Activated CD4-positive, alpha-beta memory T cell treated with anti-CD3 and anti-CD28 coated beads for 36 hours (primary cell): ENCODE results near the gene POLR1F. TPM values are rescaled to one million over a fixed set of nuclear protein-coding genes. Genes with fewer than 3 reads are reported as not detected.

Experiments
- CTCF ChIA-PET: fragments of 350-600 bp; sonication (Branson Sonifier 250); formaldehyde crosslinking; loops from one replicate; lab custom pipeline; 2021; ENCODE audit warnings: antibody characterized with exemption, inconsistent platforms; lab: Charles Lee
- POLR2A ChIA-PET: fragments of 350-600 bp; sonication (Branson Sonifier 250); formaldehyde crosslinking; loops from one replicate; lab custom pipeline; 2021; ENCODE audit warnings: antibody characterized with exemption; lab: Charles Lee
- DNase-seq: peaks from one replicate; pipeline ENCODE4 v3.0.0-alpha.2; 2020
- H3K27ac Mint-ChIP-seq: one replicate; pipeline ENCODE4 v1.8.0; 2021; ENCODE audit warnings: mixed read lengths
- H3K27me3 Mint-ChIP-seq: one replicate; pipeline ENCODE4 v1.8.0; 2021; ENCODE audit warnings: mixed read lengths
- H3K36me3 Mint-ChIP-seq: one replicate; pipeline ENCODE4 v1.8.0; 2021; ENCODE audit warnings: mixed read lengths
- H3K4me1 Mint-ChIP-seq: one replicate; pipeline ENCODE4 v1.8.0; 2021; ENCODE audit warnings: low read depth, mixed read lengths
- H3K4me3 Mint-ChIP-seq: one replicate; pipeline ENCODE4 v1.8.0; 2021; ENCODE audit warnings: mild to moderate bottlenecking, mixed read lengths
- H3K9me3 Mint-ChIP-seq: one replicate; pipeline ENCODE4 v1.8.0; 2021; ENCODE audit warnings: mixed read lengths
- intact Hi-C: fragments of 100-400 bp; cut with micrococcal nuclease; formaldehyde crosslinking; loops from one replicate; pipeline ENCODE4 v1.15.1; 2023
- microRNA-seq: library from miRNA; unstranded; fragments of <30 nt; microRNA quantifications from one replicate; pipeline ENCODE4 v1.2.0, GENCODE V29; 2022; ENCODE audit warnings: borderline number of aligned reads, borderline microRNAs expressed, borderline replicate concordance
- total RNA-seq, 2 experiments: library from RNA; stranded (reverse); gene quantifications; one replicate each; pipeline ENCODE4 v1.2.3, GENCODE V29; 2021

Gene POLR1F
- total RNA-seq, 2 experiments from 2014 or later, result 20.0 to 21.9 TPM

DNA sequence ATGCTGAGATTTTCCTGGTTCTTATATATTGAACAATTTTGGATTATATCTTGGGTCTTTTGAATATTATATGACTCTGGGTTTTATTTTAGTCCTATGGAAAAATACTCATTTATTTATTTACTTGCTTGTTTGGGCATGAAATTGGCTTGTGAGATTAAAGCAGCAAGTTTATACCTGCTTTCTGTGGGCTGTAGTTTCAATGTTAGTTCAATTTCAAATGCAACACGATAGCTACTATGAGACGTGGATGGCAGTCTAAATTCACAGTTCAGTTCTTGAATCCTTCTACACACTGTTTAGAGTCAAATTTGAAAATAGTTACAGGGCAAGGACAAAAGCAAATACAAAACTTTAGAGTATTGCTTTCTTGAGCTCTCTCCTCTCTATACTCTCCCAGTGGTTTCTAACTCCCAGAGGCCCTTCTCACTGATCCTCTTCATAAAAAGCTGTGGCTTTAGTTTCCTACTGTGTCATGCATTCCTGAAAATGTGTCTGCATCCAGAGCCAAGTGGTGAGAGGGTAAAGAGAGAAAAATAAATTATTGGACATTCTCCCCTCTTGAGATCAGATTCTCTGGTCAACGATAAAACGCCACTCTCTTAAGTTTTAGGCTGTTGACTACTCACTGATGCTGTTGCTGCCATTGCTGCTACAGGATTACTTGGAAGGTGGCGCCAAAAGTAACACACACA, 34.4 kb downstream of the POLR1F start:
- intact Hi-C loops, result no loop called here
- Mint-ChIP-seq H3K27me3 (no peaks in the 10 kb centered on the region), H3K9me3 (no peaks in the 10 kb centered on the region), H3K36me3 (no peaks in the 10 kb centered on the region), H3K4me3 (no peak overlapping the region), H3K4me1 (peaks cover 5% of the 10 kb centered on the region), H3K27ac (no peak overlapping the region)
- ChIA-PET POLR2A (no interaction called here), CTCF (interaction anchor here (0.6 to 1.4 kb wide), 2 partner anchors 10 to 15 kb away, joined by 3 to 6 read pairs; no protein-coding TSS in a partner anchor)
- no peak for DNase-seq

DNA sequence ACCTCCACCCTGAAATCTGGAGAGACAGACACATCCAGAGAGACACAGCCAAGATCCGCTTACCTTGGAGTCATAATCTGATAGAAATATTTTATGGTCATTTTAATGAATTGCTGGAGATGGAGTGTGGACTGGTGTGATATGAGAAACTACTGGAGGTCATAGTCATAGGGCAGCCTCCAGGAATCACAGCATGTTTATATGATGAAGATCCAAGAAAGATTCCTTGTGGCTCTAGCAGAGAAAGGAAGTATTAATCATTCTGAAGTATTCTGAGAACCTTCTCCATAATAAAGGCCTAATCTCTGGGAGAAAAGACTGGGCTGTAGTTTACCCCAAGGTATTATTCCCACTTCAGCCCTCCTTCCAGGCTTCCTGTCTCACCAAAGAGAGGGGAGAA, 38.0 kb downstream of the POLR1F start:
- ChIA-PET CTCF (no interaction called here), POLR2A (no interaction called here)
- no peak for DNase-seq
- H3K4me1 Mint-ChIP-seq, result no peaks in the 10 kb centered on the region
- H3K4me3 Mint-ChIP-seq, result no peak overlapping the region
- no peaks in the 10 kb centered on the region for H3K27me3 Mint-ChIP-seq
- no peaks in the 10 kb centered on the region for H3K9me3 Mint-ChIP-seq
- intact Hi-C loops, result no loop called here
- H3K36me3 Mint-ChIP-seq, result no peaks in the 10 kb centered on the region
- H3K27ac Mint-ChIP-seq, result no peak overlapping the region

DNA sequence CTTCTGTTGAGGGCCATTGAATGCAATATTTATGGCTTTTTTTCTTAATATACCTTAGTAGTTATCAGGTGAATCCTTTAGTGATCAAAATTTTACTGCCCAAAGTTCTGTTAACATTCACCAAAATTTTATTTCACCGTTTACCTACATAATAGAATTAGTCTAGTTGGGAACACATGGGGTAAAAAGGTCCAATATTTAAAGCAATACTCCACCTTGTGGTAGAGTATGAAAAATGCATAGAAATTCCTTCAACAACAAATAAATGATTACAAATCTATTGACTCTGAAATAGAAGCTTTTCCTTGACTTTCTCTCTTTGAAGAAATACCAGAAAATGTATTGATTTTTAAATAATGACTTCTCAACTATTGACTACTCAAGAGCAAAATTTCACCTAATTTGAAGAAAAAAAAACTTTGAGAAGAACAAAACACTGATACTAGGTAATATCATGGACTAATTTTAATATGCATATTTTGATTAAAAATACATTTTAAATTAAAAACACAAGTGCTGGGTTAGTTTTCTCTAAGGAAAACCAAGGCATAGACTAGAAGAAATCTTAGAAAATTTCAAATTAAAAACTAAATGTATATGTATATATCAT, 43.3 kb downstream of the POLR1F start:
- Mint-ChIP-seq H3K27me3 (no peaks in the 10 kb centered on the region), H3K4me1 (peaks cover 5% of the 10 kb centered on the region), H3K9me3 (no peaks in the 10 kb centered on the region), H3K36me3 (no peaks in the 10 kb centered on the region), H3K4me3 (no peak overlapping the region), H3K27ac (no peak overlapping the region)
- DNase-seq, result no peak
- intact Hi-C loops, result loop anchor here (5.0 kb wide), 1 partner anchor 1983 kb away; no protein-coding TSS in a partner anchor
- ChIA-PET CTCF (interaction anchor here (1.0 to 1.5 kb wide), 2 partner anchors 9 to 1314 kb away, joined by 3 to 6 read pairs; no protein-coding TSS in a partner anchor), POLR2A (no interaction called here)

- CTCF ChIA-PET, result interaction anchor here (0.7 to 1.5 kb wide), 3 partner anchors 10 to 1266 kb away, joined by 3 to 6 read pairs (median 3); no protein-coding TSS in a partner anchor
- intact Hi-C loops, result no loop called here
- no peak overlapping the region for H3K27ac Mint-ChIP-seq
Measured at GRCh38 chr7:19663816-19664462, 44.9 kb downstream of the POLR1F start.

GRCh38 chr7:19648791-19649190, 60.0 kb downstream of the POLR1F start:
- Mint-ChIP-seq H3K9me3 (peaks cover 18% of the 10 kb centered on the region), H3K36me3 (no peaks in the 10 kb centered on the region), H3K27me3 (peaks cover 2% of the 10 kb centered on the region), H3K4me3 (no peak overlapping the region), H3K27ac (no peak overlapping the region), H3K4me1 (no peaks in the 10 kb centered on the region)
- CTCF ChIA-PET, result interaction anchor here (0.6 kb wide), 1 partner anchor 65 kb away, joined by 5 read pairs; no protein-coding TSS in a partner anchor
- POLR2A ChIA-PET, result no interaction called here
- intact Hi-C loops, result no loop called here
- DNase-seq, result no peak

More at GRCh38 chr7:19663816-19664462, 44.9 kb downstream of the POLR1F start:
- Mint-ChIP-seq H3K4me3 (no peak overlapping the region), H3K4me1 (peaks cover 5% of the 10 kb centered on the region), H3K27me3 (peaks cover 4% of the 10 kb centered on the region), H3K36me3 (no peaks in the 10 kb centered on the region), H3K9me3 (no peaks in the 10 kb centered on the region)
- POLR2A ChIA-PET, result no interaction called here
- no peak for DNase-seq

Small RNAs within 50 kb of the gene (microRNA-seq; reads per million reads assigned to microRNA genes)
- not detected for gene MIR3146

Other genes with a start within 250 kb of the POLR1F start
- gene TMEM196, start 64.6 kb upstream of the POLR1F start, total RNA-seq, result not detected